ENCODE results near the gene MOSMO.

The MOSMO gene

DNA sequence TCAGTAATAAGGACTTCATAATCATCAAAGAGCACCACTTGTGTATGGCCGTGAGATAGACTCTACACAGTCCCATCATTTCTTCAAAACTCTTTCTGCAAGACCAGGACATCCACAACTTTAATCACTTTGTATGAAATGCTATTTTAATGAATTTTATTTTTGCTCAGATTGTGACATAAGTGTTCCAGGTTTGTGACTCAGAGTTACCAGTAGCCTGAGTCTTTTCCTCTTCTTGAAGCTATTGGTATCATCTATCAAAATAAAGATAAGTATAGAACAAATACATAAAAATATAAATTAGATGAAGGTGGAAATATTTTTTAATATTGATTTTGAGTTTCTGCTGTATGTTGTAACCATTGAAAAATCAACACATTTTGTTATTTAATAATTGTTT lies 67.9 kb downstream of the MOSMO start:
- H3K27ac ChIP-seq, result no peak overlapping the region
- TF ChIP-seq ZFX (IDR thresholded peaks at IDR 0.05; ENCODE audit: borderline replicate concordance), result no peak
- TF ChIP-seq, protein P1, sequence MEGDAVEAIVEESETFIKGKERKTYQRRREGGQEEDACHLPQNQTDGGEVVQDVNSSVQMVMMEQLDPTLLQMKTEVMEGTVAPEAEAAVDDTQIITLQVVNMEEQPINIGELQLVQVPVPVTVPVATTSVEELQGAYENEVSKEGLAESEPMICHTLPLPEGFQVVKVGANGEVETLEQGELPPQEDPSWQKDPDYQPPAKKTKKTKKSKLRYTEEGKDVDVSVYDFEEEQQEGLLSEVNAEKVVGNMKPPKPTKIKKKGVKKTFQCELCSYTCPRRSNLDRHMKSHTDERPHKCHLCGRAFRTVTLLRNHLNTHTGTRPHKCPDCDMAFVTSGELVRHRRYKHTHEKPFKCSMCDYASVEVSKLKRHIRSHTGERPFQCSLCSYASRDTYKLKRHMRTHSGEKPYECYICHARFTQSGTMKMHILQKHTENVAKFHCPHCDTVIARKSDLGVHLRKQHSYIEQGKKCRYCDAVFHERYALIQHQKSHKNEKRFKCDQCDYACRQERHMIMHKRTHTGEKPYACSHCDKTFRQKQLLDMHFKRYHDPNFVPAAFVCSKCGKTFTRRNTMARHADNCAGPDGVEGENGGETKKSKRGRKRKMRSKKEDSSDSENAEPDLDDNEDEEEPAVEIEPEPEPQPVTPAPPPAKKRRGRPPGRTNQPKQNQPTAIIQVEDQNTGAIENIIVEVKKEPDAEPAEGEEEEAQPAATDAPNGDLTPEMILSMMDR (IDR thresholded peaks at IDR 0.05), result no peak

DNA sequence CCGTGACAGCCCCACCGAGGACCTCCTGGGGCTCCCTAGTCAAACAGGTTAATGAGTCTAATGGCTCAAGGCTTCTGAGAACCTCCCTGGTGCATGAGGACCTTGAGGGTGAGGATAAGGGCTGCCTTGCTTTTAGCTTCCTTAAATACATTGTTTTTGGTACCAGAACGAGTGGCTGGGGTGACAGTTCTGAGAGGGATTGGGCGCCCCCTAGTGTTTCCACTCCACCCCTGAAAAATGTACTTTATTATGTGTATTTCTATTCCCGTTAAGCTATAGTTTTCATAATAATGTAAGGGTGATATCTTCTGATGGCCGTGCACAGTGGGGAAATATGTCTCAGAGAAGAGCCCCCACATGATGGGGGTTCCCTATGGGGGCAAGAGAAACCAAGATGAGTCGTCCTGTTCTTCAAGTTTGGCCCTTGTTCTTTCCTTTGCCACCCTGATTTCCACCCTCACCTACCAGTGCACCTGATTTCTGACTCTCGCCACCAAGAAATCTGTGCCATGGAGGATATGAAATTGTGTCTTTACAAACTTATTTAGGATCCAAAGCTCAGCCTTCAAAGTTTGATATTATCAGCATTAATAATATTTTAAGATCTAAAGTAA lies 69.9 kb downstream of the MOSMO start:
- no peak overlapping the region for H3K27ac ChIP-seq
- TF ChIP-seq, protein P1 (IDR thresholded peaks at IDR 0.05), result peak; percentile 94
- no peak for TF ChIP-seq ZFX (IDR thresholded peaks at IDR 0.05; ENCODE audit: borderline replicate concordance)

DNA sequence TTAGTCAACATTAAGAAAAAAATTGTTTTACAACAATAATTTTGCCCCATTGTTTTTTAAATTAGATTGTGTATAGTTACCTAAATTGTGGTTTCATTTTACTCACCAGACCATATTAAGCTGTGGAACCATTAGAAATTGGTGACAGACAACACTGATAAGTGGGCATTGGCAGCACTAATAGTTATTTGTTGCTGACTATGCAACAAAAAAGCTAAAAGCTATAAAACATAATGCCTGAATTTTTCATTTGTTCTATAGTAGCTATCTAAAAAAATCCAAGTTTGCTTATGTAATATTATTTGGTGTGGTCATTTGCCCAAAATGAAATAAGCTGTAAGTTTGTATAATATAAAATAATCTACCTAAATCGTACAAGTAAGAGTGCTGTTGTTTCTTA lies 70.7 kb downstream of the MOSMO start:
- no peak overlapping the region for H3K27ac ChIP-seq
- TF ChIP-seq, protein P1 (IDR thresholded peaks at IDR 0.05), result no peak
- no peak for TF ChIP-seq ZFX (IDR thresholded peaks at IDR 0.05; ENCODE audit: borderline replicate concordance)

DNA sequence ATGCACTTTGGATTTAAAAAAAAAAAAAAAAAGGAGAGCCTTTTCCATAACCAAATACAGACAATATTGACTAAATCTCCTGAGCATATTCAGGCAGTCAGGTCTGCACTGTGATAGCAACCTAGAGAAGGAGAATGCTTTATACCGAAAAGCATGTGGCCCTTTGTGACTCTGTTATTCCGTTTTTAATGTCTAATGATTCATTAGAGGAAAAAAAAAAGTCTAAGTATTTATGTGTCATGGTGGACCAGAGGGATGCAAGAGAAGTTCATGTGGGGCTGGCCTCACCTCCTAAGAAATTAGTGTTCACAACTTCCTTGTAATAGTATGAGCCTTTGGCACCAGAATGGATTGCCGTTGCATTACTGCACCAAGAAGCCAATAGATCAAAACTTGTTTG lies 73.1 kb downstream of the MOSMO start:
- TF ChIP-seq, protein P1 (IDR thresholded peaks at IDR 0.05), result no peak
- TF ChIP-seq ZFX (IDR thresholded peaks at IDR 0.05; ENCODE audit: borderline replicate concordance), result no peak
- no peak overlapping the region for H3K27ac ChIP-seq

DNA sequence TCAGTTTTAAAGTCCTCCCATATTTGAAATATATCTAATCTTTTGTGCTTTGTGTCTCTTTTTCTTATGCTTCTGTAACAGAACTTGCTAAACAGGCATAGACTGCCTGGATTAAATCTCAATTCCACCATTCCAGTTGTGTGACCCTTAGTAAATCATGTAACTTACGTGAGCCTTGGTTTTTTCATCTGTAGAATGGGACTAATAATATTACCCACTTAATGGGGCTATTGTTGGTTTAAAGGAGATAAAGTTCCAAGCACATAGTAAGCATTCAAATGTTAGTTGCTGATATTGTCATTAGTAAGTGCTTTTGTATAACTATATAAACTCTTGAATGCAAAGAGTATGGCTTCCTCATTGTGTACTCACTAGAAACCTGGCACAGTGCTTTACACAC lies 78.5 kb downstream of the MOSMO start:
- H3K27ac ChIP-seq, result no peak overlapping the region
- TF ChIP-seq, protein P1 (IDR thresholded peaks at IDR 0.05), result no peak
- no peak for TF ChIP-seq ZFX (IDR thresholded peaks at IDR 0.05; ENCODE audit: borderline replicate concordance)

DNA sequence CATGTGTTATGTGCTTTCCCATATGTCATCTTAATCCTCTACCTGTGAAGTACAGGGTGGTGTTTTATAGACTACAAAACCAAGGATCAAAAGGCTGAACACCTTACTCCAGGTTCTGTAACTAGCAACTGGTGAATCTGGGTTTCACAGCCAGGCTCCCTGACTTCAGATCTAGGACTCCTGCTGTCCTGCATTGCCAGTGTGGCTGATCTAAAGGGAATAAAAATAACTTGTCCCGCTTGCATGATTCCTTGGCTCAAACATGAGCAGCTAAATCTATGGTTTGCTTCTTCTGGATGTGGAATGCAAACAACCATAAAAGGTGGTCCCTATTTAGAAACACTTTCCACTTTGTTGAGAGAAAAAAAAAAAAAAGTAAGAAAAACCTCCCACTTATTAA lies 80.7 kb downstream of the MOSMO start:
- no peak for TF ChIP-seq ZFX (IDR thresholded peaks at IDR 0.05; ENCODE audit: borderline replicate concordance)
- TF ChIP-seq, protein P1 (IDR thresholded peaks at IDR 0.05), result no peak

DNA sequence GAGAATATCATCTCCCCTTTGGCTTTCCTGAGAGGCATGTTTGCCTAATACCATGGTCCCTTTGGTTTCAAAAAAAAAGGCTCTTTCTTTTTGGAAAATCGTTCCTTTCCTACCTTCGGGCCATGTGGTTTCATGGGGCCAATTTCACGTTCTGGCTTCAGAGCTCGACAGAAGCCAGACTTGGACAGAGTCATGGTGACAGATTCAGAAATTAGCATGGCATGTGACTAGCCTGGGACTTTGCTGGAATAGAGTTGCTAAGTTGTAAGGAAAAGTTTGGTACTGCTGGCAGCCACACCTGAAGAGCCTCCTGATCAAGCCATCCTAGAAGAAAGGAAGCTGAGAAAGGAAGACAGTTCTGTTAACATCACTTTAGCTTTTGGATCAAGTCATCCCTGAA lies 82.0 kb downstream of the MOSMO start:
- no peak overlapping the region for H3K27ac ChIP-seq
- TF ChIP-seq, protein P1 (IDR thresholded peaks at IDR 0.05), result no peak
- TF ChIP-seq ZFX (IDR thresholded peaks at IDR 0.05; ENCODE audit: borderline replicate concordance), result no peak

More for the DNA sequence above, 80.7 kb downstream of the MOSMO start:
- H3K27ac ChIP-seq, result no peak overlapping the region

Measured in 22Rv1 (cell line).